ENCODE measurements around the gene ITIH3. TPM values are rescaled to one million over a fixed set of nuclear protein-coding genes. Genes with fewer than 3 reads are reported as not detected.

The ITIH3 gene
- total and polyA plus RNA-seq, 2 of the 4 experiments (the other 2 are of a cell fraction) = 0.72 to 0.94 TPM

DNA sequence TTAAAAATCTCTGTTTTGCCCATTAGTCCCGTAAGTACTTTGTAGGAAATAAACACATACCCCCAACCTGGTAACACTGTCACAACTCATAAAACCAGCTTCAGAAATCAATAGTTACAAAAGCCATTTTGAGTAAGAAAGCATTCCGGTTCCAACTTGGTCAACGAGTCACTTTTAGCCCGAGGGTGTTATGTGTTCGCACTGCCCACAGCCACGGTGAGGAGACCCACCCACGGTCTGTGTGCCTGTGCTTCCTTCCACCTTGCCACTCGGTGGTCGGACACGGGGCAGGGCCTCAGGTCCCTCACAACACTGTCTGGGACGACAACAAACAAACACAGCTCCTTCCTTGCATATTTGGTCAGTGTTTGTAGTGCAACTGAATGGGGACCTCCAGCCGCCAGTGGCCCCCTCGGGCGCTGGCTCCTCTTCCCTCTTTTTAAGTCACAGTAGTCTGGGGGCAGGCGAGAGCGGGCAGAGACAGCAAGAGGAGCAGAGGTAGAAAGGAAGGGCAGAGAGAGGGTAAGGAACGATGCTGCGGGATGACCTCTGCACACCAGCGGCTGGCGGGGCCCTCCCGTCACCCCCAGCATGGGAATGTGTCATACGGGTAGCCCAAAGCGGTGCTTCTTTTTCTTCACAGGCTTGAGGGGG, 45.4 kb downstream of the ITIH3 start:
- no peaks in the 10 kb centered on the region; a peak in 1 of 4 replicates for H3K79me1 ChIP-seq (ENCODE audit: low read depth in 1 of 2, low read length in 2 of 2)
- H4K5ac ChIP-seq (ENCODE audit: low read depth, low read length) = no peak overlapping the region
- DNase-seq = no peak
- no peaks in the 10 kb centered on the region for H3K9me3 ChIP-seq (ENCODE audit: control insufficient read depth, insufficient read depth, low read length)
- ATAC-seq (ENCODE audit: low read depth) = no peak
- no peaks in the 10 kb centered on the region; the same call in 1 of the 2 replicates for H4K20me1 ChIP-seq (ENCODE audit: insufficient read depth, low read length)
- peaks cover 13% of the 10 kb centered on the region; the same call in 1 of the 2 replicates for H3K9me1 ChIP-seq (ENCODE audit: insufficient read depth, low read length)
- H3K4me3 ChIP-seq (ENCODE audit: insufficient read depth, low read depth, low read length) = no peak overlapping the region
- H3K27ac ChIP-seq (ENCODE audit: insufficient read depth, low read length) = no peak overlapping the region
- H3K56ac ChIP-seq (ENCODE audit: extremely low read depth, insufficient read depth, low read length) = no peak overlapping the region
- H3K27me3 ChIP-seq (ENCODE audit: control insufficient read depth, insufficient read depth, low read length) = no peaks in the 10 kb centered on the region
- dilution Hi-C loops (cut with HindIII; ENCODE audit: low sequenced_read_pairs, unreplicated experiment) = no loop called here
- H2BK15ac ChIP-seq (ENCODE audit: low read depth, low read length) = no peak overlapping the region
- H3K9ac ChIP-seq (ENCODE audit: low read depth, low read length) = no peak overlapping the region
- TF ChIP-seq CEBPB (IDR thresholded peaks at IDR 0.05; ENCODE audit: low read depth, low read length) = no peak
- no peak for TF ChIP-seq SMC3 (IDR thresholded peaks at IDR 0.05; ENCODE audit: low read depth, low read length)
- TF ChIP-seq, protein P1, sequence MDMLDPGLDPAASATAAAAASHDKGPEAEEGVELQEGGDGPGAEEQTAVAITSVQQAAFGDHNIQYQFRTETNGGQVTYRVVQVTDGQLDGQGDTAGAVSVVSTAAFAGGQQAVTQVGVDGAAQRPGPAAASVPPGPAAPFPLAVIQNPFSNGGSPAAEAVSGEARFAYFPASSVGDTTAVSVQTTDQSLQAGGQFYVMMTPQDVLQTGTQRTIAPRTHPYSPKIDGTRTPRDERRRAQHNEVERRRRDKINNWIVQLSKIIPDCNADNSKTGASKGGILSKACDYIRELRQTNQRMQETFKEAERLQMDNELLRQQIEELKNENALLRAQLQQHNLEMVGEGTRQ (IDR thresholded peaks at IDR 0.05; ENCODE audit: low read depth, low read length) = no peak
- TF ChIP-seq, protein P2, sequence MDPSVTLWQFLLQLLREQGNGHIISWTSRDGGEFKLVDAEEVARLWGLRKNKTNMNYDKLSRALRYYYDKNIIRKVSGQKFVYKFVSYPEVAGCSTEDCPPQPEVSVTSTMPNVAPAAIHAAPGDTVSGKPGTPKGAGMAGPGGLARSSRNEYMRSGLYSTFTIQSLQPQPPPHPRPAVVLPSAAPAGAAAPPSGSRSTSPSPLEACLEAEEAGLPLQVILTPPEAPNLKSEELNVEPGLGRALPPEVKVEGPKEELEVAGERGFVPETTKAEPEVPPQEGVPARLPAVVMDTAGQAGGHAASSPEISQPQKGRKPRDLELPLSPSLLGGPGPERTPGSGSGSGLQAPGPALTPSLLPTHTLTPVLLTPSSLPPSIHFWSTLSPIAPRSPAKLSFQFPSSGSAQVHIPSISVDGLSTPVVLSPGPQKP (IDR thresholded peaks at IDR 0.05; ENCODE audit: borderline replicate concordance, low read depth, low read length) = no peak
- no peak for TF ChIP-seq CHD1 (IDR thresholded peaks at IDR 0.05; ENCODE audit: low read depth, low read length)
- no peak overlapping the region for H3K18ac ChIP-seq (ENCODE audit: low read depth, low read length)
- no peak overlapping the region for H3K4me2 ChIP-seq (ENCODE audit: low read depth, low read length)
- H2AK9ac ChIP-seq (replicated peaks; ENCODE audit: low read depth, low read length, poor library complexity) = peak overlapping the region; percentile 29
- no peak overlapping the region for H3K4ac ChIP-seq (ENCODE audit: low read depth, low read length)
- no peak overlapping the region for H4K8ac ChIP-seq (ENCODE audit: low read depth in 2 of 2, low read length in 2 of 2)
- peaks cover 10% of the 10 kb centered on the region; the same call in 1 of the 2 replicates for H3K4me1 ChIP-seq (ENCODE audit: control insufficient read depth, insufficient read depth, low read length)
- ChIA-PET CTCF (no interaction called here), POLR2A (ENCODE audit: unreplicated experiment) (no interaction called here)
- intact Hi-C loops (cut with micrococcal nuclease) = no loop called here
- H2AFZ ChIP-seq (replicated peaks; ENCODE audit: low read length, poor library complexity) = no peak overlapping the region
- no peak overlapping the region for H2BK120ac ChIP-seq (ENCODE audit: low read depth, low read length)
- H3K36me3 ChIP-seq (ENCODE audit: control insufficient read depth, insufficient read depth, low read length) = peaks cover 17% of the 10 kb centered on the region; the same call in 1 of the 2 replicates
- WGBS, 2 experiments (ENCODE audit: extremely low coverage in 2 of 2, insufficient read length in 1 of 2) = 87% methylated on average over 3 of the region's 23 CpGs; no CpG with 5 or more reads in 1 of the 2 experiments
- H2BK5ac ChIP-seq (ENCODE audit: low read depth, low read length, poor library complexity, severe bottlenecking) = no peak overlapping the region
- H3K23ac ChIP-seq (ENCODE audit: low read depth, low read length) = no peak overlapping the region
- BruUV-seq (replicated peaks) = no TSS peak
- no peak overlapping the region for H2AK5ac ChIP-seq (ENCODE audit: low read depth, low read length)
- H3K14ac ChIP-seq (replicated peaks; ENCODE audit: low read depth, low read length) = no peak overlapping the region
- no peak overlapping the region for H4K91ac ChIP-seq (ENCODE audit: insufficient read depth, low read depth, low read length)
- H2BK20ac ChIP-seq (ENCODE audit: low read depth, low read length) = no peak overlapping the region
- in situ Hi-C loops (cut with MboI; ENCODE audit: low sequenced_read_pairs) = no loop called here

All from IMR-90 (cell line).